K562 (cell line): ENCODE data around the gene RNF126.

ENCODE experiments used
- CREB1 ChIP-seq, 2 experiments: sonication (generic) in 1 of 2; formaldehyde crosslinking in 1 of 2; IDR thresholded peaks; 2 replicates each; pipeline versions ENCODE4 v1.6.1 to v1.8.0; 2012 to 2022; ENCODE audit warnings: inconsistent platforms in 1 of 2, mild to moderate bottlenecking in 1 of 2, missing genetic modification reagents in 1 of 2, moderate library complexity in 1 of 2
- CTCF ChIP-seq, 3 experiments: IDR thresholded peaks in 2 of 3; conservative IDR thresholded peaks in 1 of 3; 2 replicates each; pipeline ENCODE4 v1.5.1; 2011 to 2012; ENCODE audit warnings: low read length in 3 of 3, mild to moderate bottlenecking in 3 of 3, control low read depth in 2 of 3, improper control_type of control experiment in 1 of 3, inconsistent platforms in 1 of 3, low read depth in 1 of 3, mixed read lengths in 1 of 3, moderate library complexity in 1 of 3; ENCODE audit not compliant: insufficient read depth in 2 of 3
- HBP1 ChIP-seq: fragments of 450-650 bp; formaldehyde crosslinking; IDR thresholded peaks from 2 replicates; pipeline ENCODE4 v1.4.0; 2022; ENCODE audit warnings: missing genetic modification characterization
- HDAC6 ChIP-seq: IDR thresholded peaks from 2 replicates; pipeline ENCODE4 v1.6.1; 2012; ENCODE audit warnings: low read depth, mild to moderate bottlenecking, control low read depth, inconsistent platforms, low read length, moderate library complexity
- POLR2A ChIP-seq: fragments of 450-650 bp; conservative IDR thresholded peaks from 2 replicates; pipeline ENCODE4 v1.6.1; 2016
- TEAD2 ChIP-seq: fragments of 450-650 bp; IDR thresholded peaks from 2 replicates; pipeline ENCODE4 v1.6.1; 2016; ENCODE audit warnings: missing genetic modification characterization, control low read depth, missing compliant biosample characterization
- ZNF197 ChIP-seq: fragments of 200-800 bp; sonication (Bioruptor generic); IDR thresholded peaks from 2 replicates; pipeline ENCODE4 v1.6.1; 2016; ENCODE audit warnings: low read depth, missing genetic modification characterization, missing compliant biosample characterization
- ZNF274 ChIP-seq: IDR thresholded peaks from 2 replicates; pipeline ENCODE4 v1.6.1; 2011; ENCODE audit warnings: low read depth, mild to moderate bottlenecking, low read length, moderate library complexity, borderline replicate concordance
- TF ChIP-seq, protein P1 (sequence below), 2 experiments: IDR thresholded peaks in 1 of 2; conservative IDR thresholded peaks in 1 of 2; 2 replicates each; pipeline ENCODE4 v1.6.1; 2016; ENCODE audit warnings: low read depth in 2 of 2, mild to moderate bottlenecking in 1 of 2, missing compliant biosample characterization in 1 of 2, missing genetic modification characterization in 1 of 2, moderate library complexity in 1 of 2
- TF ChIP-seq, protein P2 (sequence below): fragments of 450-650 bp; IDR thresholded peaks from 2 replicates; pipeline ENCODE4 v1.6.1; 2016; ENCODE audit warnings: low read depth
- TF ChIP-seq, protein P3 (sequence below), 2 experiments: fragments of 450-650 bp in 1 of 2; sonication (generic) in 1 of 2; formaldehyde crosslinking in 1 of 2; IDR thresholded peaks in 1 of 2; conservative IDR thresholded peaks in 1 of 2; 2 replicates each; pipeline versions ENCODE4 v1.6.1 to v1.8.1; 2016 to 2023; ENCODE audit warnings: mild to moderate bottlenecking in 2 of 2, moderate library complexity in 2 of 2, inconsistent platforms in 1 of 2, missing genetic modification reagents in 1 of 2

DNA sequence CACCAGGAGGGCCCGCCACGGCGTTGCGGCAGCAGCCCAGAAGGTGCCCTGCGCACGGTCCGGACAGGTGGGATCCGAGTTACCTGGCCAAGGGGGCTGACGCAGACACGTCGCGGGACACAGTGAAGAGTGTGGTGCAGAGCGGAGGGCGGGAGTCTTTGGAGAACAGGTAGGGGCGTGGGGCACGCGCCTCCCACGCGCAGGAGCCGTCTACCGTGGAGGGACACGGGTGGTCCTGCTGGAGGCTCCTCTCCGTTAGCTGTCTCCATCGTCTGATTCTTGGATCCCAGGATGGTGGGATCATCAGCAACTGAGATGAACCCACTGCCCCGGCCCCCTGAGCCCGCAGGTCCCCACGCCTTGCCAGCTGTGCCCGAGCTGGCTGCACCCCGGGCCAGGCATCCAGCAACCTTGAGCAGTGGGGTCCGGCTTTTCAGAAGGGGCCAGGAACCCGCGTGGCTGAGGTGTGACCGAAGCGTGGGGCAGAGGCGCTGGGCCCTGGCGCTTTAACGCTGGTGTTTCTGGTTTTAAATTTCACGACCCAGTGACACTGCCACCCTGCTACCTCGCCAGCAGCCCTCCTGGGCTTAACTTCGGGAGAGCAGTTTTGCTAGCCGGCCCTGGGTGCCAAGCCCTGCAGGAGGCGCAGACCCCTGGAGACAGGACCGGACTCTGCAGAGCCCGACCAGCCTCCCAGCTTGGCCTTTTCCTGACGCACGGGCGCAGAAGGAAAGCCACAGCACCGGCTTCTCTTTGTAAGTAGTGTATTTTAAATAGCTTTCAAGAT is 16.0 kb downstream of the RNF126 start:
- TF ChIP-seq TEAD2 (tag) (no peak), HDAC6 (no peak), POLR2A (peak; percentile 34; the same call in 1 of the 2 replicates), CREB1 (IDR thresholded peaks at IDR 0.05) (no peak), CREB1 (CRISPR knock-in tag; IDR thresholded peaks at IDR 0.05) (no peak), ZNF274 (no peak), CTCF (IDR thresholded peaks at IDR 0.05 in 2 of 3, conservative IDR thresholded peaks at IDR 0.05 in 1 of 3; ENCODE audit: insufficient read depth in 2 of 3, low read depth in 1 of 3, low read length in 3 of 3) (no peak), ZNF197 (no peak), HBP1 (CRISPR knock-in tag) (no peak)
- TF ChIP-seq, protein P1, sequence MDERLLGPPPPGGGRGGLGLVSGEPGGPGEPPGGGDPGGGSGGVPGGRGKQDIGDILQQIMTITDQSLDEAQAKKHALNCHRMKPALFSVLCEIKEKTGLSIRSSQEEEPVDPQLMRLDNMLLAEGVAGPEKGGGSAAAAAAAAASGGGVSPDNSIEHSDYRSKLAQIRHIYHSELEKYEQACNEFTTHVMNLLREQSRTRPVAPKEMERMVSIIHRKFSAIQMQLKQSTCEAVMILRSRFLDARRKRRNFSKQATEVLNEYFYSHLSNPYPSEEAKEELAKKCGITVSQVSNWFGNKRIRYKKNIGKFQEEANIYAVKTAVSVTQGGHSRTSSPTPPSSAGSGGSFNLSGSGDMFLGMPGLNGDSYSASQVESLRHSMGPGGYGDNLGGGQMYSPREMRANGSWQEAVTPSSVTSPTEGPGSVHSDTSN (CRISPR knock-in tag; IDR thresholded peaks at IDR 0.05; ENCODE audit: low read depth), result no peak
- TF ChIP-seq, protein P1 (tag; conservative IDR thresholded peaks at IDR 0.05; ENCODE audit: low read depth), result no peak
- TF ChIP-seq, protein P2, sequence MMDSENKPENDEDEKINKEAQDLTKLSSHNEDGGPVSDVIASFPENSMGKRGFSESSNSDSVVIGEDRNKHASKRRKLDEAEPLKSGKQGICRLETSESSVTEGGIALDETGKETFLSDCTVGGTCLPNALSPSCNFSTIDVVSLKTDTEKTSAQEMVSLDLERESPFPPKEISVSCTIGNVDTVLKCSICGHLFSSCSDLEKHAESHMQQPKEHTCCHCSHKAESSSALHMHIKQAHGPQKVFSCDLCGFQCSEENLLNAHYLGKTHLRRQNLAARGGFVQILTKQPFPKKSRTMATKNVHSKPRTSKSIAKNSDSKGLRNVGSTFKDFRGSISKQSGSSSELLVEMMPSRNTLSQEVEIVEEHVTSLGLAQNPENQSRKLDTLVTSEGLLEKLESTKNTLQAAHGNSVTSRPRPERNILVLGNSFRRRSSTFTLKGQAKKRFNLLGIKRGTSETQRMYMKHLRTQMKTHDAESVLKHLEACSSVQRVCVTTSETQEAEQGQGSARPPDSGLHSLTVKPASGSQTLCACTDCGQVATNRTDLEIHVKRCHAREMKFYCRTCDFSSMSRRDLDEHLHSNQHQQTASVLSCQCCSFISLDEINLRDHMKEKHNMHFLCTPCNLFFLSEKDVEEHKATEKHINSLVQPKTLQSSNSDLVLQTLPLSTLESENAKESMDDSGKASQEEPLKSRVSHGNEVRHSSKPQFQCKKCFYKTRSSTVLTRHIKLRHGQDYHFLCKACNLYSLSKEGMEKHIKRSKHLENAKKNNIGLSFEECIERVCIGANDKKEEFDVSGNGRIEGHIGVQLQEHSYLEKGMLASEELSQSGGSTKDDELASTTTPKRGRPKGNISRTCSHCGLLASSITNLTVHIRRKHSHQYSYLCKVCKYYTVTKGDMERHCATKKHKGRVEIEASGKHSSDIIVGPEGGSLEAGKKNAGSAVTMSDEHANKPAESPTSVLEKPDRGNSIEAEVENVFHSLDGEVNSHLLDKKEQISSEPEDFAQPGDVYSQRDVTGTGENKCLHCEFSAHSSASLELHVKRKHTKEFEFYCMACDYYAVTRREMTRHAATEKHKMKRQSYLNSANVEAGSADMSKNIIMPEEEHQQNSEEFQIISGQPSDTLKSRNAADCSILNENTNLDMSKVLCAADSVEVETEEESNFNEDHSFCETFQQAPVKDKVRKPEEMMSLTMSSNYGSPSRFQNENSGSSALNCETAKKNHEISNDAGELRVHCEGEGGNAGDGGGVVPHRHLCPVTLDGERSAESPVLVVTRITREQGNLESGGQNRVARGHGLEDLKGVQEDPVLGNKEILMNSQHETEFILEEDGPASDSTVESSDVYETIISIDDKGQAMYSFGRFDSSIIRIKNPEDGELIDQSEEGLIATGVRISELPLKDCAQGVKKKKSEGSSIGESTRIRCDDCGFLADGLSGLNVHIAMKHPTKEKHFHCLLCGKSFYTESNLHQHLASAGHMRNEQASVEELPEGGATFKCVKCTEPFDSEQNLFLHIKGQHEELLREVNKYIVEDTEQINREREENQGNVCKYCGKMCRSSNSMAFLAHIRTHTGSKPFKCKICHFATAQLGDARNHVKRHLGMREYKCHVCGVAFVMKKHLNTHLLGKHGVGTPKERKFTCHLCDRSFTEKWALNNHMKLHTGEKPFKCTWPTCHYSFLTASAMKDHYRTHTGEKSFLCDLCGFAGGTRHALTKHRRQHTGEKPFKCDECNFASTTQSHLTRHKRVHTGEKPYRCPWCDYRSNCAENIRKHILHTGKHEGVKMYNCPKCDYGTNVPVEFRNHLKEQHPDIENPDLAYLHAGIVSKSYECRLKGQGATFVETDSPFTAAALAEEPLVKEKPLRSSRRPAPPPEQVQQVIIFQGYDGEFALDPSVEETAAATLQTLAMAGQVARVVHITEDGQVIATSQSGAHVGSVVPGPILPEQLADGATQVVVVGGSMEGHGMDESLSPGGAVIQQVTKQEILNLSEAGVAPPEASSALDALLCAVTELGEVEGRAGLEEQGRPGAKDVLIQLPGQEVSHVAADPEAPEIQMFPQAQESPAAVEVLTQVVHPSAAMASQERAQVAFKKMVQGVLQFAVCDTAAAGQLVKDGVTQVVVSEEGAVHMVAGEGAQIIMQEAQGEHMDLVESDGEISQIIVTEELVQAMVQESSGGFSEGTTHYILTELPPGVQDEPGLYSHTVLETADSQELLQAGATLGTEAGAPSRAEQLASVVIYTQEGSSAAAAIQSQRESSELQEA, result no peak
- TF ChIP-seq, protein P3, sequence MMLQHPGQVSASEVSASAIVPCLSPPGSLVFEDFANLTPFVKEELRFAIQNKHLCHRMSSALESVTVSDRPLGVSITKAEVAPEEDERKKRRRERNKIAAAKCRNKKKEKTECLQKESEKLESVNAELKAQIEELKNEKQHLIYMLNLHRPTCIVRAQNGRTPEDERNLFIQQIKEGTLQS (IDR thresholded peaks at IDR 0.05), result no peak
- TF ChIP-seq, protein P3 (CRISPR knock-in tag; conservative IDR thresholded peaks at IDR 0.05), result no peak
